Lower lobe of right lung (tissue), 2 donors: Measurements from ENCODE around the gene PSMB9. TPM values are rescaled to one million over a fixed set of nuclear protein-coding genes. Genes with fewer than 3 reads are reported as not detected.

Experiments used
- ATAC-seq, 2 donors: fragments of 200-7000 bp; cut with Tn5 transposase; one replicate each; pipeline ENCODE4 v1.9.1; 2020 to 2022; ENCODE audit warnings: mild to moderate bottlenecking in 2 of 2, moderate library complexity in 2 of 2
- DNase-seq: peaks from one replicate; pipeline ENCODE4 v3.0.0-alpha.2; 2020
- H3K27ac ChIP-seq: fragments of 200-600 bp; one replicate; pipeline ENCODE4 v1.8.0; 2022
- H3K27me3 ChIP-seq: fragments of 200-600 bp; one replicate; pipeline ENCODE4 v1.8.0; 2022; ENCODE audit warnings: low read depth
- H3K36me3 ChIP-seq: fragments of 200-600 bp; one replicate; pipeline ENCODE4 v1.8.0; 2022; ENCODE audit warnings: mild to moderate bottlenecking
- H3K4me1 ChIP-seq: fragments of 200-600 bp; one replicate; pipeline ENCODE4 v1.8.0; 2022
- H3K4me3 ChIP-seq: fragments of 200-600 bp; one replicate; pipeline ENCODE4 v1.8.0; 2022; ENCODE audit warnings: mild to moderate bottlenecking
- H3K9me3 ChIP-seq: fragments of 200-600 bp; one replicate; pipeline ENCODE4 v1.8.0; 2022
- intact Hi-C: fragments of 100-400 bp; cut with DNase I; formaldehyde crosslinking; loops from one replicate; pipeline ENCODE4 v1.11.0; 2022
- total RNA-seq: library from RNA; stranded (reverse); fragmentation: NEBNext Ultra II Directional; extraction: Animal tissue kit (Norgen Biotek cat#: 25700); gene quantifications from one replicate; pipeline ENCODE4 v1.2.1, GENCODE V29; 2021
- TF ChIP-seq, protein P1 (sequence below): fragments of 200-600 bp; IDR thresholded peaks from one replicate; pipeline ENCODE4 v1.8.0; 2022; ENCODE audit warnings: antibody characterized with exemption, mild to moderate bottlenecking
- donor health status: DM: no; HTN: yes; CAD: no; lungs with severe emphysema.

PSMB9 gene
- total RNA-seq, 1 donor from 2014 or later, result 74.5 TPM

DNA sequence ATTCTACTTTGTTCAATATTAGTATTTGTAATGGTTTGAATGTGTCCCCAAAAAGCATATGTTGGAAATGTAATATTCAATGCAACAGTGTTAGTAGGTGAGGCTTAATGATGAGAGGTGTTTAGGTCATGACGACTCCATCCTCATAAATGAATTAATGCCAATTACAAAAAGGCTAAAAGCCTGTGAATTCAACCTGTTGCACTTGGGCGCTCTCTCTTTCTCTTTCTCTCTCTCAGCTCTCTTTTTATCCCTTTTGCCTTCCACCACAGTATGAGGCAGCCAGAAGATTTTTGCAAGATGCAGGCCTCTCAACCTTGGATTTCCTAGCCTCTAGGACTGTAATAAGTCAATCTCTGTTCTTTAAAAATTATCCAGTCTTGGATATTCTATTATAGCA lies 34.6 kb downstream of the PSMB9 start:
- Histone ChIP-seq H3K9me3 (no peaks in the 10 kb centered on the region), H3K27ac (no peak overlapping the region), H3K27me3 (no peaks in the 10 kb centered on the region), H3K4me3 (no peak overlapping the region), H3K4me1 (peaks cover 17% of the 10 kb centered on the region), H3K36me3 (no peaks in the 10 kb centered on the region)
- TF ChIP-seq, protein P1, sequence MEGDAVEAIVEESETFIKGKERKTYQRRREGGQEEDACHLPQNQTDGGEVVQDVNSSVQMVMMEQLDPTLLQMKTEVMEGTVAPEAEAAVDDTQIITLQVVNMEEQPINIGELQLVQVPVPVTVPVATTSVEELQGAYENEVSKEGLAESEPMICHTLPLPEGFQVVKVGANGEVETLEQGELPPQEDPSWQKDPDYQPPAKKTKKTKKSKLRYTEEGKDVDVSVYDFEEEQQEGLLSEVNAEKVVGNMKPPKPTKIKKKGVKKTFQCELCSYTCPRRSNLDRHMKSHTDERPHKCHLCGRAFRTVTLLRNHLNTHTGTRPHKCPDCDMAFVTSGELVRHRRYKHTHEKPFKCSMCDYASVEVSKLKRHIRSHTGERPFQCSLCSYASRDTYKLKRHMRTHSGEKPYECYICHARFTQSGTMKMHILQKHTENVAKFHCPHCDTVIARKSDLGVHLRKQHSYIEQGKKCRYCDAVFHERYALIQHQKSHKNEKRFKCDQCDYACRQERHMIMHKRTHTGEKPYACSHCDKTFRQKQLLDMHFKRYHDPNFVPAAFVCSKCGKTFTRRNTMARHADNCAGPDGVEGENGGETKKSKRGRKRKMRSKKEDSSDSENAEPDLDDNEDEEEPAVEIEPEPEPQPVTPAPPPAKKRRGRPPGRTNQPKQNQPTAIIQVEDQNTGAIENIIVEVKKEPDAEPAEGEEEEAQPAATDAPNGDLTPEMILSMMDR, result no peak
- intact Hi-C loops, result loop anchor here (10.0 kb wide), 1 partner anchor 96 kb away; no protein-coding TSS in a partner anchor
- ATAC-seq (no peak), DNase-seq (no peak)

DNA sequence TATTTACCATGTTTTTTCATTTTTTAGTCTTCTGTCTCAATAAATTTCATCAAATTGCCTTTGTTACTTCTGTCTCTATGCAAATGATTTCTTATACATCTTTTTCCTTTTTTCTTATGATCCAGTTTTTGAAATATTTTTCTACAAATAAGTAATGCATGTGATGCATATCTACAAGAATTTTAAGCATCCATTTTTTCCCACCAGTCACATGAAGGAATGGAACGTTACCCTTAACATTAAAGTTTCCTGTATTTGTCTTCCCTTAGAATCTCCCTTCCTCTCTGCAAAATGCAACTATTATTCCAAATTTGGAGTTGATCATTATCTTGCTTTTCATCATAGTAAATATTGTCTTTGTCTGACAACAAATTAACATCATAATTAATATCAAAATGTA lies 35.5 kb downstream of the PSMB9 start:
- Histone ChIP-seq H3K4me3 (no peak overlapping the region), H3K27ac (no peak overlapping the region), H3K4me1 (peaks cover 11% of the 10 kb centered on the region), H3K27me3 (no peaks in the 10 kb centered on the region), H3K36me3 (no peaks in the 10 kb centered on the region), H3K9me3 (no peaks in the 10 kb centered on the region)
- intact Hi-C loops, result loop anchor here (10.0 kb wide), 1 partner anchor 95 kb away; no protein-coding TSS in a partner anchor
- DNase-seq, result no peak
- TF ChIP-seq, protein P1, result no peak
- no peak for ATAC-seq

DNA sequence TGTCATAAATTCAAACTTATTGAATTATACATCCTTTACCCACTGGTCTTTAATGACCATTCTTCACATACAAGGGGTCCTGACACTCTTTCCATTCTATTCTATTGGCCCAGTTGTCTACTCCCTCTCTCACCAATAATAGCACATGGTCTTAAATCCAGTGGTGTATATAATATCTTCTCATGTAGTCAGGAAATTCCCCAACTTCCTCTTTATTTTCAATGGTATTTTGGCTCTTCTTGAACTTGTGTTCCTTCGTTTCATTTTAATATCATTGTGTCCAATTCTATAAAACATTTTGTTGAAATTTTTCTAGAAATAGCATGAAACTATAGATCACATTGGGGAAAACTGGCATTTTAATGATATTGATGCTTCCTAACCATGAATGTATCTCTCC lies 36.8 kb downstream of the PSMB9 start:
- H3K27ac ChIP-seq, result no peak overlapping the region
- intact Hi-C loops, result no loop called here
- TF ChIP-seq, protein P1, result no peak

DNA sequence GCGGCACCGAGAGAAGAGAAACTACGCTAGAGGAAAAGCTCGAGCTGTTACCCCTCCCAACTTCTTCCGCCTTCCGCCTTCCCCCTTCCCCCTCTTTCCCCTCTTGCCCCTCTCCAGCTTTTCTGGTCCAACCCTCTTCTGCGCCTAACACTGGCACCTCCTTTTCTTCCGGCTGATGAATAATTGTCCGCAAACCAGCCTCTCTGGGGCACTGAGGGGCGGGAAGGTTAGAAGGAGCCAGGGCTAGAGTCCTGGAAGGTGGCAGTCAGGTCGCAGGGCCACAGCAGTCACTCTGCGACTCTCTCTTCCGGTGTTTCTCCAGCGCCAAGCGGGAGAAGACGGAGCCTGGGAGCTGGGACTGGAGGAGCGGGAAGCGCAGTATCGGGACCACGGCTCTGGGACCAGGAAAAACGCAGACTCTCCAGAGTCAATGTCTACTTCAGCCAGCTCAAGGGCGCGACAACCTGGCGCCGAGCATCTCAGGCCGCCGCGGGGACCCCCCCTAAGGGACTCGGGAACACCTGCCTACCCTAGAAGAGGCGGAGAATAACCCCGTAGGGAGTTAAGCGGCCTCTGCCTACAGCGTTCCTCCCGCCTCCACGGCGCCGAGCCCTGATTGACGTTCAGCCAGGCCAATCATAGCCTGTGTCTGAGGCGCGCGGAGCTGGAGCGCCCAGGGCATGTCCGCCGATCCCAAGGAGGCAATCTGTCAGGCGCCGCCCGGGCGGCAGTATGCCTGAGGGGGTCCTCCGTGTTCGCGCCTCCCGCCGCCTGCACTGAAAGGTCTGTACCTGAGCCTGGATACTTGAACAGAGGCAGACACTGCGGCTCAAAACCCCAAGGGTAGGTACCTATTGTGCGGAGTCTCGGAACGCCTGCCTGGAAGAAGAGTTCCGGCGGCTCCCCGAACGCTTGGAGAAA lies 40.4 kb downstream of the PSMB9 start:
- H3K4me1 ChIP-seq, result peaks cover 22% of the 10 kb centered on the region
- H3K36me3 ChIP-seq, result no peaks in the 10 kb centered on the region
- intact Hi-C loops, result no loop called here
- DNase-seq, result peak; percentile 94
- ATAC-seq, result peak; percentile 100
- TF ChIP-seq, protein P1, result no peak
- H3K4me3 ChIP-seq, result peak overlapping the region; percentile 87
- H3K27me3 ChIP-seq, result no peaks in the 10 kb centered on the region
- H3K27ac ChIP-seq, result peak overlapping the region; percentile 94
- H3K9me3 ChIP-seq, result no peaks in the 10 kb centered on the region

More for the DNA sequence above, 36.8 kb downstream of the PSMB9 start:
- no peak for DNase-seq
- ATAC-seq, result no peak
- Histone ChIP-seq H3K4me3 (no peak overlapping the region), H3K27me3 (no peaks in the 10 kb centered on the region), H3K36me3 (no peaks in the 10 kb centered on the region), H3K4me1 (peaks cover 20% of the 10 kb centered on the region), H3K9me3 (no peaks in the 10 kb centered on the region)

DNA sequence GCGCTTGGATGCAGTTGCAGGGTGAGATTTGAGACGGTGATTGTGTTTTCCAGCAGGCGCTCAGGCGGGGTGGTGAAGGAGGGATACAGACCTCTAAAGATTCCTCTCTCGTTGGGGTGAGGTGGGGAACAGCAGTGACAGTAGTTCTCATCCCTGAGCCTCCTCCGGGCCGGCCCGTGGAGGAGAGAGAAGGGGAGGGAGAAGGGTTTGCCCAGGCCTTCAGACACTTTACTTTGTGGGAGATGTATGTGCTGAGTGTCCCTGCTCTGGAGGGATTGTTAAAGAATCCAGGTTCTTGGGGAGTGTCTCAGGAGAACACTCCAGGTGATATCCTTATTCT lies 41.0 kb downstream of the PSMB9 start:
- Histone ChIP-seq H3K4me3 (peak overlapping the region; percentile 87), H3K36me3 (no peaks in the 10 kb centered on the region), H3K4me1 (peaks cover 22% of the 10 kb centered on the region), H3K27ac (peak overlapping the region; percentile 94), H3K27me3 (no peaks in the 10 kb centered on the region), H3K9me3 (no peaks in the 10 kb centered on the region)
- intact Hi-C loops, result no loop called here
- DNase-seq, result no peak
- ATAC-seq, result peak; percentile 34 to 36
- TF ChIP-seq, protein P1, result no peak
